Neural progenitor cell (in vitro differentiated cells): Measurements from ENCODE around the gene PTPRK.

Experiments
- CTCF ChIP-seq: fragments of 200-600 bp; sonication (generic); IDR thresholded peaks from 2 replicates; pipeline ENCODE4 v1.5.1; 2017; ENCODE audit warnings: antibody characterized with exemption, mild to moderate bottlenecking
- EZH2 ChIP-seq: fragments of 200-600 bp; sonication (generic); IDR thresholded peaks from 2 replicates; pipeline ENCODE4 v1.6.1; 2017; ENCODE audit warnings: antibody characterized with exemption, mild to moderate bottlenecking, moderate library complexity

GRCh38 chr6:128508588-128509296, 11.7 kb downstream of the PTPRK start:
- TF ChIP-seq CTCF (no peak), EZH2 (no peak)
